Stimulated activated naive CD8-positive, alpha-beta T cell treated with anti-CD3 and anti-CD28 coated beads, Interleukin-15, amount 100 ng/mL, for 72 hours (primary cell): ENCODE data around the gene PAX1.

ENCODE experiments used
- ATAC-seq: fragments of 150-1000 bp; cut with Tn5 transposase; 2 replicates; pipeline ENCODE4 v1.10.0; 2021; ENCODE audit warnings: mild to moderate bottlenecking, moderate library complexity
- DNase-seq, 2 donors: peaks; one replicate each; pipeline ENCODE4 v3.0.0; 2021 to 2022
- H3K27ac Mint-ChIP-seq, 2 donors: one replicate each; pipeline ENCODE4 v1.8.0; 2022; ENCODE audit warnings: mild to moderate bottlenecking in 2 of 2, mixed read lengths in 2 of 2, moderate library complexity in 2 of 2
- H3K27me3 Mint-ChIP-seq: one replicate; pipeline ENCODE4 v1.8.0; 2022; ENCODE audit warnings: mixed read lengths
- H3K4me1 Mint-ChIP-seq: one replicate; pipeline ENCODE4 v1.8.0; 2022; ENCODE audit warnings: mild to moderate bottlenecking, mixed read lengths
- H3K4me3 Mint-ChIP-seq, 2 donors: one replicate each; pipeline ENCODE4 v1.8.0; 2022; ENCODE audit warnings: mild to moderate bottlenecking in 2 of 2, mixed read lengths in 2 of 2, moderate library complexity in 1 of 2
- H3K9me3 Mint-ChIP-seq, 2 donors: one replicate each; pipeline ENCODE4 v1.8.0; 2022; ENCODE audit warnings: mixed read lengths in 2 of 2

The PAX1 gene

GRCh38 chr20:21767739-21768223 is 62.3 kb downstream of the PAX1 start:
- Mint-ChIP-seq H3K4me3 (no peak overlapping the region), H3K4me1 (no peaks in the 10 kb centered on the region), H3K9me3 (peaks cover 4 to 11% of the 10 kb centered on the region in 2 donors), H3K27me3 (peaks cover 10% of the 10 kb centered on the region), H3K27ac (no peak overlapping the region)
- ATAC-seq (no peak), DNase-seq (no peak)
